SU-DHL-6 (cell line): ENCODE data around the gene EPB41L4B.

Experiments used
- H2AFZ ChIP-seq: fragments of 200-600 bp; sonication (generic); 2 replicates; pipeline ENCODE4 v1.6.1; 2014; ENCODE audit warnings: low read depth, mild to moderate bottlenecking, moderate library complexity, mixed read lengths, antibody characterized with exemption, low read length; ENCODE audit not compliant: severe bottlenecking
- H3F3A ChIP-seq: fragments of 200-600 bp; shearing (Covaris generic); 2 replicates; pipeline ENCODE4 v1.6.0; 2016; ENCODE audit warnings: antibody characterized with exemption, mild to moderate bottlenecking; ENCODE audit not compliant: insufficient read depth
- H3K27ac ChIP-seq: fragments of 200-600 bp; sonication (generic); 2 replicates; pipeline ENCODE4 v1.5.1; 2016; ENCODE audit warnings: low read depth, mild to moderate bottlenecking, low read length, moderate library complexity, mixed read lengths
- H3K27me3 ChIP-seq: fragments of 200-600 bp; sonication (generic), shearing (Covaris generic); 2 replicates; pipeline ENCODE4 v1.6.0; 2014; ENCODE audit warnings: mild to moderate bottlenecking, low read length
- H3K36me3 ChIP-seq: fragments of 200-600 bp; sonication (generic); 2 replicates; pipeline ENCODE4 v1.6.1; 2014; ENCODE audit warnings: mild to moderate bottlenecking, low read length, mixed read lengths
- H3K4me2 ChIP-seq: fragments of 300-600, 200-600 bp; shearing (Covaris generic), sonication (generic); 2 replicates; pipeline ENCODE4 v1.6.0; 2014; ENCODE audit warnings: low read length, low read depth, mild to moderate bottlenecking; ENCODE audit not compliant: poor library complexity, severe bottlenecking
- H3K4me3 ChIP-seq: fragments of 200-600 bp; sonication (generic); 2 replicates; pipeline ENCODE4 v1.5.1; 2014; ENCODE audit warnings: antibody characterized with exemption, low read length, mild to moderate bottlenecking, mixed read lengths; ENCODE audit not compliant: insufficient read depth, poor library complexity, severe bottlenecking
- H3K79me2 ChIP-seq: fragments of 200-600 bp; sonication (generic); 2 replicates; pipeline ENCODE4 v1.6.1; 2014; ENCODE audit warnings: mild to moderate bottlenecking, low read length, moderate library complexity; ENCODE audit not compliant: insufficient read depth
- H3K9ac ChIP-seq: fragments of 200-600 bp; sonication (generic); 2 replicates; pipeline ENCODE4 v1.7.0; 2014; ENCODE audit warnings: mild to moderate bottlenecking, low read length
- H3K9me2 ChIP-seq: fragments of 200-600 bp; sonication (generic); replicated peaks from 2 replicates; pipeline ENCODE4 v1.6.1; 2014; ENCODE audit warnings: low read length; ENCODE audit not compliant: insufficient read depth
- H3K9me3 ChIP-seq: fragments of 200-600 bp; sonication (generic); 2 replicates; pipeline ENCODE4 v1.6.1; 2014; ENCODE audit warnings: low read length, mixed read lengths; ENCODE audit not compliant: insufficient read depth
- H4K20me1 ChIP-seq: fragments of 200-600 bp; sonication (generic); 2 replicates; pipeline ENCODE4 v1.6.1; 2014; ENCODE audit warnings: low read depth, mild to moderate bottlenecking, antibody characterized with exemption, low read length, moderate library complexity, mixed read lengths
- EZH2phosphoT487 ChIP-seq: fragments of 200-600 bp; sonication (generic), shearing (Covaris generic); conservative IDR thresholded peaks from 2 replicates; pipeline ENCODE4 v1.6.1; 2018; ENCODE audit warnings: mild to moderate bottlenecking, antibody characterized with exemption, low read length, moderate library complexity, mixed read lengths
- TF ChIP-seq, protein P1 (sequence below): fragments of 200-600 bp; sonication (generic); IDR thresholded peaks from one replicate; pipeline ENCODE4 v1.5.1; 2017; ENCODE audit warnings: antibody characterized with exemption, mild to moderate bottlenecking, low read length, moderate library complexity; ENCODE audit not compliant: insufficient read depth, poor library complexity, severe bottlenecking

The EPB41L4B gene

DNA sequence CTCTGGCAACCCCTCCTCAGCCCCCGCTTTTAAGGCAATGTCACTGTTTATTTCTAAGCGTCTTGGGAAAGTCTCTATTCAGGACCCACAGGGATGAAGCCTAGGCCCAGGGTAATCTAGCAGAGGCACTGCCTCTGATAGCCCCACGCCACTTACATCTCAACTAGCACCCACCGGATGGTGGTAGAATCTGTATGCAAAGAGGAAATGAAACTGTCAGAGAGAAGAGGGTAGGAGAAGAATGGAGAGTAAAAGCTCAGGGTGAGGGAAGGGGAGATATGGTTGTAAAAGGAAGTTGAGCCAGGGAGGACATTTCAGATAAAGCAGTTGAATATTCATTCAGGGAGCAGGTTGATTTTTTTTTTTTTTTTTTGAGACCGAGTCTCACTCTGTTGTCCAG, 156.8 kb downstream of the EPB41L4B start:
- no peaks in the 10 kb centered on the region for H3K27me3 ChIP-seq
- H3K27ac ChIP-seq = no peak overlapping the region
- H3K9me2 ChIP-seq = no peaks in the 10 kb centered on the region
- no peaks in the 10 kb centered on the region for H3K36me3 ChIP-seq
- H3K79me2 ChIP-seq = no peaks in the 10 kb centered on the region
- H4K20me1 ChIP-seq = no peaks in the 10 kb centered on the region
- no peaks in the 10 kb centered on the region for H3K9me3 ChIP-seq
- no peaks in the 10 kb centered on the region for H3F3A ChIP-seq
- H3K4me3 ChIP-seq = no peak overlapping the region
- TF ChIP-seq, protein P1, sequence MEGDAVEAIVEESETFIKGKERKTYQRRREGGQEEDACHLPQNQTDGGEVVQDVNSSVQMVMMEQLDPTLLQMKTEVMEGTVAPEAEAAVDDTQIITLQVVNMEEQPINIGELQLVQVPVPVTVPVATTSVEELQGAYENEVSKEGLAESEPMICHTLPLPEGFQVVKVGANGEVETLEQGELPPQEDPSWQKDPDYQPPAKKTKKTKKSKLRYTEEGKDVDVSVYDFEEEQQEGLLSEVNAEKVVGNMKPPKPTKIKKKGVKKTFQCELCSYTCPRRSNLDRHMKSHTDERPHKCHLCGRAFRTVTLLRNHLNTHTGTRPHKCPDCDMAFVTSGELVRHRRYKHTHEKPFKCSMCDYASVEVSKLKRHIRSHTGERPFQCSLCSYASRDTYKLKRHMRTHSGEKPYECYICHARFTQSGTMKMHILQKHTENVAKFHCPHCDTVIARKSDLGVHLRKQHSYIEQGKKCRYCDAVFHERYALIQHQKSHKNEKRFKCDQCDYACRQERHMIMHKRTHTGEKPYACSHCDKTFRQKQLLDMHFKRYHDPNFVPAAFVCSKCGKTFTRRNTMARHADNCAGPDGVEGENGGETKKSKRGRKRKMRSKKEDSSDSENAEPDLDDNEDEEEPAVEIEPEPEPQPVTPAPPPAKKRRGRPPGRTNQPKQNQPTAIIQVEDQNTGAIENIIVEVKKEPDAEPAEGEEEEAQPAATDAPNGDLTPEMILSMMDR = no peak
- TF ChIP-seq EZH2phosphoT487 = no peak
- no peak overlapping the region for H3K4me2 ChIP-seq
- H3K9ac ChIP-seq = no peak overlapping the region
- no peak overlapping the region for H2AFZ ChIP-seq

DNA sequence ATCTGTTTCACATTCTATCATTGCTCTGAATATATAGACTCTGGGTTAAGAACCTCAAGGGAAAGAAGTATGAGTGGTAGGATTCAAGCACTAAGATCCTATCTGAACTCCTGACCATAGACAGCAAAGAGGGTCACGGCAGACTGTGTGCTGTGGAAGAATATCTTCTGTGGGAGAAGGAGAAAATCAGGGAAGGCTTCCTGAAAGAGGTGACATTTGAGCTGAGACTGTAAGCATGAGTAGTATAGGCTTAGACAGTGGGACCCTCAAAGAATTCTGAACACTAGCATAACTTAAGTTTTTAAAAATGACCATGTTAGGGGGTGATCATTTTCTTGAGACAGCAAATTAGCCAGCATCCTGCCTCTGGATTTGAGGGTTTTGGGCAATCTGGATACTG, 157.7 kb downstream of the EPB41L4B start:
- Histone ChIP-seq H3K79me2 (no peaks in the 10 kb centered on the region), H3K4me2 (no peak overlapping the region), H2AFZ (no peak overlapping the region), H3F3A (no peaks in the 10 kb centered on the region), H3K27ac (no peak overlapping the region), H3K4me3 (no peak overlapping the region), H3K36me3 (no peaks in the 10 kb centered on the region), H4K20me1 (no peaks in the 10 kb centered on the region), H3K27me3 (no peaks in the 10 kb centered on the region), H3K9ac (no peak overlapping the region), H3K9me3 (no peaks in the 10 kb centered on the region; the same call in 1 of the 2 replicates), H3K9me2 (no peaks in the 10 kb centered on the region)
- TF ChIP-seq EZH2phosphoT487 = no peak
- TF ChIP-seq, protein P1 = no peak

DNA sequence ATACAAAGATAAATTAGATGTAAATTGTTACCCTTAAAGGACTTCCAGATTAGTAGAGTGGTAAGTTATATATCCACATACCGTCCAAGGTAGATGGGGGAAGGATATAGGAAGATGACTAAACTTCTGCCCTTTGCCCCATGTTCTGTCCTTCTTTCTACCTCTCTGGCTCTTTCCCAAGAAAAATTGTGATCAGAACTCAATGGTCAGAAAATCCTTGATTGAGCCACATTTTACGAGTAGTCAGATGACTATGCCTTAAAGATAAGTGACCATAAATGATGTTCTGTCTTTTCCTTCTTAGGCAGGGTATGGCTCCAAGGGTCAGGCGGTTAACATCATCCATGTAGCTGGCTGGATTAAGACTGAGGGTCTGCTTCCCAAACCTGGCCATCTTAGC, 158.2 kb downstream of the EPB41L4B start:
- Histone ChIP-seq H3K27ac (no peak overlapping the region), H3K4me2 (no peak overlapping the region), H3K36me3 (no peaks in the 10 kb centered on the region), H3K4me3 (no peak overlapping the region), H3K9ac (no peak overlapping the region), H2AFZ (no peak overlapping the region), H3K9me2 (no peaks in the 10 kb centered on the region), H4K20me1 (no peaks in the 10 kb centered on the region), H3K27me3 (no peaks in the 10 kb centered on the region), H3K9me3 (no peaks in the 10 kb centered on the region; the same call in 1 of the 2 replicates), H3F3A (no peaks in the 10 kb centered on the region), H3K79me2 (no peaks in the 10 kb centered on the region)
- TF ChIP-seq EZH2phosphoT487 = no peak
- TF ChIP-seq, protein P1 = no peak
